Parathyroid adenoma (tissue), 2 donors: ENCODE results near the gene STX7.

Source experiments
- H2AFZ ChIP-seq: fragments of 300-600 bp; sonication (generic); one replicate; pipeline ENCODE4 v1.7.0; 2017; ENCODE audit warnings: antibody characterized with exemption, mild to moderate bottlenecking
- H3K27ac ChIP-seq: fragments of 300-600 bp; sonication (generic); one replicate; pipeline ENCODE4 v1.7.0; 2017
- H3K27me3 ChIP-seq: fragments of 300-600 bp; sonication (generic); one replicate; pipeline ENCODE4 v1.7.0; 2017; ENCODE audit warnings: low read length; ENCODE audit not compliant: control insufficient read depth, insufficient read depth
- H3K36me3 ChIP-seq: fragments of 300-600 bp; sonication (generic); one replicate; pipeline ENCODE4 v1.7.0; 2017; ENCODE audit warnings: low read length; ENCODE audit not compliant: control insufficient read depth, insufficient read depth
- H3K4me1 ChIP-seq: fragments of 300-600 bp; sonication (generic); one replicate; pipeline ENCODE4 v1.7.0; 2017; ENCODE audit warnings: control low read depth
- H3K4me2 ChIP-seq: fragments of 300-600 bp; sonication (generic); one replicate; pipeline ENCODE4 v1.7.0; 2017; ENCODE audit warnings: low read length
- H3K4me3 ChIP-seq: fragments of 300-600 bp; sonication (generic); one replicate; pipeline ENCODE4 v1.7.0; 2017; ENCODE audit warnings: low read depth, low read length
- H3K79me2 ChIP-seq: fragments of 300-600 bp; sonication (generic); one replicate; pipeline ENCODE4 v1.7.0; 2017; ENCODE audit warnings: control low read depth
- H3K9ac ChIP-seq: fragments of 300-600 bp; sonication (generic); one replicate; pipeline ENCODE4 v1.7.0; 2017; ENCODE audit warnings: mild to moderate bottlenecking
- H3K9me3 ChIP-seq: fragments of 300-600 bp; sonication (generic); one replicate; pipeline ENCODE4 v1.7.0; 2017; ENCODE audit warnings: low read length; ENCODE audit not compliant: control insufficient read depth
- CTCF ChIP-seq: fragments of 300-600 bp; sonication (generic); IDR thresholded peaks from one replicate; pipeline ENCODE4 v1.7.0; 2017; ENCODE audit warnings: antibody characterized with exemption, mild to moderate bottlenecking
- donor health status: primary hyperparathyroidism.

STX7 gene

GRCh38 chr6:132491303-132491702 is 21.6 kb downstream of the STX7 start:
- Histone ChIP-seq H3K9me3 (no peaks in the 10 kb centered on the region), H3K4me3 (no peak overlapping the region), H3K27ac (no peak overlapping the region), H2AFZ (no peak overlapping the region), H3K9ac (no peak overlapping the region), H3K79me2 (peaks cover 16% of the 10 kb centered on the region), H3K4me1 (no peaks in the 10 kb centered on the region), H3K27me3 (no peaks in the 10 kb centered on the region), H3K36me3 (no peaks in the 10 kb centered on the region), H3K4me2 (no peak overlapping the region)
- no peak for TF ChIP-seq CTCF

GRCh38 chr6:132490478-132491204 is 22.3 kb downstream of the STX7 start:
- H3K4me3 ChIP-seq: no peak overlapping the region
- H3K36me3 ChIP-seq: no peaks in the 10 kb centered on the region
- H3K4me2 ChIP-seq: no peak overlapping the region
- no peak for TF ChIP-seq CTCF
- no peaks in the 10 kb centered on the region for H3K4me1 ChIP-seq
- no peak overlapping the region for H2AFZ ChIP-seq
- H3K27me3 ChIP-seq: no peaks in the 10 kb centered on the region
- H3K27ac ChIP-seq: peak overlapping the region; percentile 1
- peaks cover 16% of the 10 kb centered on the region for H3K79me2 ChIP-seq
- H3K9ac ChIP-seq: no peak overlapping the region
- H3K9me3 ChIP-seq: no peaks in the 10 kb centered on the region

- Histone ChIP-seq H3K4me3 (no peak overlapping the region), H3K9ac (no peak overlapping the region), H3K4me2 (no peak overlapping the region), H3K9me3 (no peaks in the 10 kb centered on the region), H3K27ac (peak overlapping the region; percentile 7), H3K79me2 (peaks cover 14% of the 10 kb centered on the region), H3K27me3 (no peaks in the 10 kb centered on the region), H3K36me3 (no peaks in the 10 kb centered on the region), H2AFZ (no peak overlapping the region), H3K4me1 (no peaks in the 10 kb centered on the region)
- TF ChIP-seq CTCF: no peak
These were observed 22.9 kb downstream of the STX7 start for GRCh38 chr6:132490024-132490423.

- Histone ChIP-seq H2AFZ (no peak overlapping the region), H3K4me1 (no peaks in the 10 kb centered on the region), H3K4me3 (no peak overlapping the region), H3K9me3 (no peaks in the 10 kb centered on the region), H3K27me3 (no peaks in the 10 kb centered on the region), H3K36me3 (no peaks in the 10 kb centered on the region), H3K4me2 (no peak overlapping the region), H3K9ac (no peak overlapping the region), H3K27ac (peak overlapping the region; percentile 7), H3K79me2 (peaks cover 9% of the 10 kb centered on the region)
- no peak for TF ChIP-seq CTCF
These were observed 23.5 kb downstream of the STX7 start for GRCh38 chr6:132489376-132489775.

- no peak overlapping the region for H2AFZ ChIP-seq
- no peaks in the 10 kb centered on the region for H3K27me3 ChIP-seq
- no peak for TF ChIP-seq CTCF
- no peaks in the 10 kb centered on the region for H3K36me3 ChIP-seq
- no peaks in the 10 kb centered on the region for H3K9me3 ChIP-seq
- H3K4me3 ChIP-seq: no peak overlapping the region
- H3K9ac ChIP-seq: no peak overlapping the region
- no peak overlapping the region for H3K27ac ChIP-seq
- peaks cover 10% of the 10 kb centered on the region for H3K79me2 ChIP-seq
- H3K4me2 ChIP-seq: no peak overlapping the region
- H3K4me1 ChIP-seq: no peaks in the 10 kb centered on the region
These were observed 25.2 kb downstream of the STX7 start for GRCh38 chr6:132487762-132488161.
